Thyroid gland (tissue), 4 donors: Measurements from ENCODE around the gene CD40.

ENCODE experiments used
- POLR2A ChIP-seq, 2 donors: fragments of 450-650 bp; IDR thresholded peaks; one replicate each; pipeline ENCODE4 v1.6.1; 2017; ENCODE audit warnings: antibody characterized with exemption in 2 of 2, mild to moderate bottlenecking in 2 of 2, moderate library complexity in 1 of 2
- TF ChIP-seq, protein P1 (sequence below), 6 experiments: fragments of 200-600 bp in 3 of 6; fragments of 450-650 bp in 3 of 6; sonication (generic) in 3 of 6; IDR thresholded peaks; one replicate each; pipeline ENCODE4 v1.5.1; 2016 to 2019; ENCODE audit warnings: antibody characterized with exemption in 6 of 6, mild to moderate bottlenecking in 2 of 6, inconsistent platforms in 1 of 6, moderate library complexity in 1 of 6

DNA sequence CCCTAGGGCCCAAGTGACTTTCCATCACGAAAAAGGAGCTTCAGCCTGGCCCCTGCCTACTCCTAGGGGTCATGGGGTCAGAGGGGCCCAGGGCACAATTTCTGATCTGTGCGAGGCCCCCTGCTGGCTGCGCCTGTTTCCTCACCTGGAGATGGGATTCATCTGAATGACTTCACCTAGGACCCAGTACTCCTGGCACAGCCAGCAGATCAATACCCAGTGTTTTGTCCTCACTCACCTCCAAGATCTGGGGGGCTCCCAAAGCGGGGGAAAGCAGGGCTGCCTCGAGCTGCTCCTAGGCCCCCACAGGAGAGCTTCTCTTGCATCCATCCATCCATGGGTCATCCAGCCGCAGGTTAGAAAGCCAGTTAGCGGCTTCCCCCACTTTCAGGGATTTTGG, 33.8 kb downstream of the CD40 start:
- TF ChIP-seq, protein P1, sequence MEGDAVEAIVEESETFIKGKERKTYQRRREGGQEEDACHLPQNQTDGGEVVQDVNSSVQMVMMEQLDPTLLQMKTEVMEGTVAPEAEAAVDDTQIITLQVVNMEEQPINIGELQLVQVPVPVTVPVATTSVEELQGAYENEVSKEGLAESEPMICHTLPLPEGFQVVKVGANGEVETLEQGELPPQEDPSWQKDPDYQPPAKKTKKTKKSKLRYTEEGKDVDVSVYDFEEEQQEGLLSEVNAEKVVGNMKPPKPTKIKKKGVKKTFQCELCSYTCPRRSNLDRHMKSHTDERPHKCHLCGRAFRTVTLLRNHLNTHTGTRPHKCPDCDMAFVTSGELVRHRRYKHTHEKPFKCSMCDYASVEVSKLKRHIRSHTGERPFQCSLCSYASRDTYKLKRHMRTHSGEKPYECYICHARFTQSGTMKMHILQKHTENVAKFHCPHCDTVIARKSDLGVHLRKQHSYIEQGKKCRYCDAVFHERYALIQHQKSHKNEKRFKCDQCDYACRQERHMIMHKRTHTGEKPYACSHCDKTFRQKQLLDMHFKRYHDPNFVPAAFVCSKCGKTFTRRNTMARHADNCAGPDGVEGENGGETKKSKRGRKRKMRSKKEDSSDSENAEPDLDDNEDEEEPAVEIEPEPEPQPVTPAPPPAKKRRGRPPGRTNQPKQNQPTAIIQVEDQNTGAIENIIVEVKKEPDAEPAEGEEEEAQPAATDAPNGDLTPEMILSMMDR (IDR thresholded peaks at IDR 0.05), result peak in 1 of 6 experiments; percentile 8
- no peak for TF ChIP-seq POLR2A (IDR thresholded peaks at IDR 0.05)
